ENCODE data around the gene ELP1.
"Not testable (repeated sequence)": the region's sequence is repeated elsewhere in the genome, so short reads cannot be mapped to it uniquely, and the experiment has no call there.

The ELP1 gene

GRCh38 chr9:108852079-108852478 lies 81.8 kb downstream of the ELP1 start:
- no peak for DNase-seq

GRCh38 chr9:108851138-108851537 lies 82.8 kb downstream of the ELP1 start:
- DNase-seq: no peak

DNA sequence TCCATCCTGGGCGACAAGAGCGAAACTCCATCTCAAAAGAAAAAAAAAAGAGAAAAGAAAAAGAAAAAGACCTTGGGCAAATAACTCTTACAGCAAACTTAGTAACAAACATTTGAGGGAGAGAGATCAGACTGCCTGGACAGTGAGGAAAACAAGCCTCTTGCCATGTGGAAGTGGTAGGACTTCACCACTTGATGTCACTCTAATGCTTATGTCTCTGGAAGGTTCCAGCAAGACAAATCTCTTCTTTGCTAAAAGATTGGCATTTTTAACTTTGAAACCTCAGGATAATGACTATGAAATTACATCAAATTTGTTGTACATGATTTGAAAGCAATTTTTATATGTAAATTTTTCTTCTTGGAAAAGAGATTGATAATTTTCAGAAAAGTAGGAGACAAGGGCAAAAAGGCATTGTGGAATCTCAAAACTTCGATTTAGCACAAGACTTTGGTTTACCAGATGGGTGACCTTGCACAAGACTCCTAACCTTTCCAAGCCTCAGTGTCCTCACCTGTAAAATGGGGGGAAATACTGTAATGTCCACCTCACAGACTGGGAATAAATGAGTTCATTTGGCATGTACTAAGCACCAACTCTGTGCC lies 83.5 kb downstream of the ELP1 start:
- DNase-seq: no peak

DNA sequence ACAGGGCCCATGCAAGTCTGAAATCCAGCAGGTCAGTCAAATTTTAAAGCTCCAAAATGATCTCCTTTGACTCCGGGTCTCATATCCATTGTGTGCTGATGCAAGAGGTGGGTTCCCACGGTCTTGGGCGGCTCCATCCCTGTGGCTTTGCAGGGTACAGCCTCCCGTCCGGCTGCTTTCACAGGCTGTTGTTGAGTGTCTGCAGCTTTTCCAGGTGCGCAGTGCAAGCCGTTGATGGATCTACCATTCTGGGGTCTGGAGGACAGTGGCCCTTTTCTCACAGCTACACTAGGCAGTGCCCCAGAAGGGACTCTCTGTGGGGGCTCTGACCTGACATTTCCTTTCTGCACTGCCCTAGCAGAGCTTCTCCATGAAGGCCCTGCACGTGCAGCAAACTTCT lies 85.6 kb downstream of the ELP1 start:
- DNase-seq: not testable (repeated sequence)

- DNase-seq: no peak
Observed at GRCh38 chr9:108845947-108846346, 88.0 kb downstream of the ELP1 start.

- no peak for DNase-seq
Observed at GRCh38 chr9:108845507-108845906, 88.4 kb downstream of the ELP1 start.

GRCh38 chr9:108844856-108845255 lies 89.1 kb downstream of the ELP1 start:
- no peak for DNase-seq

DNA sequence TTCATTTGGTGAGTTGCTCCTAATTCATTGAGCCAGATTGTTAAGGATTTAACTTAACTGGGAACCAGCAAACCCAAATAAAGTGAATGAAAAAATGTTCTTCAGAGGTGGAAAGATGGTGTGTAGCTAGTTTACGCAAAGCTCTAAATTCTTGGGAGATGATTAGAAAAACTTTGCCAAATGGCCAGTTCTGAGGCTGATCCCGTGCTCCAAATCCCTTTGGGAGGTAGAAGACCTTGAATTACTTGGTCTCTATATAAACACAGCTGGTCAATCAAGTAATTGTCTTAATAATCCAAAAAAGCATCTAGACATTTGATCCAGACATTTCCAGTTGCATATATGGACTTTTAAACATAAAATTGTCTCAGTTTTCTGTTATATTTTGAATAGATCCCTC lies 89.5 kb downstream of the ELP1 start:
- DNase-seq: no peak

DNA sequence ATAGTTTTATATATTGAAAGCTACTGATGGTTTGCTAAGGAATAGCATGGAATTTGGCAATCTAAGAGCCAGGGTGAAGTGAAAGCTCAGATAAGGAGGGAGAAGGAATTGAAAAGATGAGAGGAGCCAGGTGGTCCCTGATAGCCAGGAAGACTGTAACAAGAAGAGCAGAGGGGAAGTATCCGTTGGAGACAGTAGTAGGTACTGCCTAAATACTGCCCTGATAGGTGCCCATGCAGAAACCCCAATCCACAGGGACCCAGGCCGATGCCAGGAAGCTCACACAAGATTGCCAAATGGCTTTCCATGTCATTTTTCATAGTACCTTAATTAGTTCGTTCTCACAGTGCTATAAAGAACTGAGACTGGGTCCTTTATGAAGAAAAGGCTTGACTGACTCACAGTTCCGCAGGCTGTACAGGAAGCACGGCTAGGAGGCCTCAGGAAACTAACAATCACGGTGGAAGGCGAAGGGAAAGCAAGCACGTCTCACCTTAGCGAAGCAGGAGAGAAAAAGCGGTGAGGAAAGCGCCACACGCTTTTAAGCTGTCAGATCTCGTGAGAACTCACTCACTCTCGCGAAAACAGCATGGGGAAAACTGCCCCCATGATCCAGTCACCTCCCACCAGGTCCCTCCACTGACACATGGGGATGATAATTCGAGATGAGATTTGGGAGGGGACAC lies 91.2 kb downstream of the ELP1 start:
- no peak for DNase-seq

- DNase-seq: not testable (repeated sequence)
Observed at GRCh38 chr9:108839561-108839960, 94.4 kb downstream of the ELP1 start.

DNA sequence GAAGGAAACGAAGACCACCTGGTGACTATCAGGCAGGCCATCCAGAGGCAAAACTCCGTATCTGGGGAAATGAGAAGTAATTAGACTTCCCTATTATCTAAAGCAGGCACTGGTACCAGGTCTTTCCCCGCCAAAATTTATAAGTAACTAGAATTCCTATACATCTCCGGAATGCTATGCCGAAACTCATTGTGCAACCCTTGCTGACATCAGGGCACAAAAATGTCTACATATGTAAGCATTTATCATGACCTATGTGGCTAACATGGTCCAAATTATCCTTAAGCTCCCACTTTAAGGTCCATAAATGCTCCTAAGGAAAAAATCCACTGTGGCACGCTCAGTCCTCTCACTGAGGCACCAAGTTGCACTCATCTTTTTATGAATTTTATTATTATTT lies 95.9 kb downstream of the ELP1 start:
- DNase-seq: no peak

- DNase-seq: no peak
Observed at GRCh38 chr9:108837530-108837929, 96.4 kb downstream of the ELP1 start.

DNA sequence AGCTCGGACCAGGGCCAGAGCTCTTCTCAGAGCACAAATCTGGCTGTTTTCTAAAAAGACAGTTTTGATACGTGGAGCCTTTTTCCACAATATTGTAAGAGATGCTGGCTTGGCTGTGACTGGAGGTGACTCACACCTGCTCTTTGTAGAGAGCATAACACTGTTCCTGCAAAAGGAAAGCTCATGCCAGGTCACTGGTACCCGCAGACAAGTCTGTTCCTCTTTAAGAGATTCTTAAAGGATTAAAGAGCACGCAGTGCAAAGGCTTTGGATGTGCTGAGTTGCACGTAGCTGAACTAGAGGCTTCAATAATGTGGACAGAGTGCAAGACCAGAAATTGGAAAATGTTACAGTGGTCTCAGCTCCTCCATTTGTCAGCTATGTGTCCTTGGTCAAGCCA lies 97.1 kb downstream of the ELP1 start:
- DNase-seq: no peak

DNA sequence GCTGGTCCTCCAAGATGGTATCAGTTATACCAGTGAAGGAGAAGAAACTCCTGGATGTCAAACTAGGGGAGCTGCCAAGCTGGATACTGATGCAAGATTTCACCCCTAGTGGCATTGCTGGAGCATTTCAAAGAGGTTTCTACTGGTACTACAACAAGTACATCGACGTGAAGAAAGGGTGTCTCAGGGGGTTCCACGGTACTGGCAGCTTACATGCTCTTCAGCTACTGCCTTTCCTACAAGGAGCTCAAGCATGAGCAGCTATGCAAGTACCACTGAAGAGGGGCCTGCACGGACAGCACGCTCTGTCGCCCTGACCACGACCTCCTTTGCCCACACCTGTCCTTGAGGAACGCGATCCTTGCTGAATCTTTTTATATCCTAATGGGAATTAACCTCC lies 97.6 kb downstream of the ELP1 start:
- DNase-seq: no peak

DNA sequence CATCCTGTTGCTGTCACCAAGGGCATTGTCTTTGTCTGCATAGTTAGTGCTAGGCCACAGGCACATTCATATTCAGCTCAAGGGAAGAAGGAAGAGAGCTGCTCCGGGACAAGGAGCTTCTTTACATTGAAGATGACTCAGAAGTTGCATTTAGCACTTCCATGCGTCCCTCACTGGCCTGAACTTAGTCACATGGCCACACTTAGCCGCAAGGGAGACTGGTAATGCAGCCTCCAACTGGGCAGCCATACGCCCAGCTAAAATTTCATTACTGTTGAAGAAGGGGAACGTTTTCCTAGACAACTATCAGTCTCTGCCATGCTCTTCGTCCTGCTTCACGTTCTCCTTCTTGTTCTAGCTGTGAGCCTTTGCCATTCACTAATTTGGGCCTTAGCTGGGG lies 98.1 kb downstream of the ELP1 start:
- no peak for DNase-seq

- DNase-seq: no peak
Observed at GRCh38 chr9:108834959-108835665, 98.8 kb downstream of the ELP1 start.

DNA sequence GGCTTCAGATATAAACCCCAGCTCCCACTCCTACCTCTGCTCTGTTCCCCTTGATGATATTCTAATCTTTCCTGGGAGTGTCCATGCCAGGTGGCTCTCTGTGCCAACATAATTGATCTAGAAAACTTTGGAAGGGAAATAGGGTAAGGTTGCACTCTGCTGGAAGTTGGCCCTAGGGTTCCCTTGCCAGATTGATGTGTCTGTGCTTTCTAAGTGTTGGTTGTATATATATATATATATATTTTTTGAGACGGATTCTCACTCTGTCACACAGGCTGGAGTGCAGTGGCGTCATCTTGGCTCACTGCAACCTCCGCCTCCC lies 101.8 kb downstream of the ELP1 start:
- DNase-seq: no peak

- no peak for DNase-seq
Observed at GRCh38 chr9:108831496-108832178, 102.3 kb downstream of the ELP1 start.

- no peak for DNase-seq
Observed at GRCh38 chr9:108830272-108830671, 103.7 kb downstream of the ELP1 start.

- DNase-seq: no peak
Observed at GRCh38 chr9:108823829-108824228, 110.1 kb downstream of the ELP1 start.

Measured in activated naive CD4-positive, alpha-beta T cell (primary cell).